K562 (cell line): Measurements from ENCODE around the gene POLL. TPM values are rescaled to one million over a fixed set of nuclear protein-coding genes. Genes with fewer than 3 reads are reported as not detected.

Experiments
- AFF4 ChIP-seq: sonication (generic); formaldehyde crosslinking; IDR thresholded peaks from 2 replicates; pipeline ENCODE4 v1.8.0; 2023; ENCODE audit warnings: mild to moderate bottlenecking, missing genetic modification reagents
- GABPB2 ChIP-seq: fragments of 250-450 bp; sonication (Bioruptor Pico); conservative IDR thresholded peaks from 2 replicates; pipeline ENCODE4 v1.5.1; 2021; ENCODE audit warnings: mild to moderate bottlenecking
- MCM5 ChIP-seq: fragments of 450-650 bp; IDR thresholded peaks from 2 replicates; pipeline ENCODE4 v1.6.1; 2016; ENCODE audit warnings: low read depth
- NONO ChIP-seq, 2 experiments: fragments of 200-400 bp in 1 of 2; fragments of 450-650 bp in 1 of 2; formaldehyde crosslinking in 1 of 2; IDR thresholded peaks; 2 replicates each; pipeline ENCODE4 v1.6.1; 2017; ENCODE audit warnings: low read depth in 2 of 2, mild to moderate bottlenecking in 2 of 2, moderate library complexity in 2 of 2, low read length in 1 of 2
- SIN3A ChIP-seq, 2 experiments: fragments of 150-350 bp in 1 of 2; IDR thresholded peaks; 2 replicates each; pipeline ENCODE4 v1.6.1; 2011 to 2016; ENCODE audit warnings: borderline replicate concordance in 2 of 2, low read depth in 2 of 2, low read length in 2 of 2, mild to moderate bottlenecking in 2 of 2, moderate library complexity in 2 of 2; ENCODE audit not compliant: control insufficient read depth in 1 of 2
- SLC30A9 ChIP-seq: fragments of 250-450 bp; sonication (Bioruptor Pico); IDR thresholded peaks from 2 replicates; pipeline ENCODE4 v1.8.0; 2022; ENCODE audit warnings: mild to moderate bottlenecking, moderate library complexity
- STAT5B ChIP-seq: fragments of 250-450 bp; sonication (Bioruptor Pico); IDR thresholded peaks from 2 replicates; pipeline ENCODE4 v1.8.0; 2021; ENCODE audit warnings: mild to moderate bottlenecking, inconsistent platforms
- TGIF2 ChIP-seq: sonication (generic); formaldehyde crosslinking; IDR thresholded peaks from 2 replicates; pipeline ENCODE4 v1.8.1; 2022; ENCODE audit warnings: mild to moderate bottlenecking, missing genetic modification reagents, moderate library complexity
- TRIM25 ChIP-seq: fragments of 450-650 bp; IDR thresholded peaks from 2 replicates; pipeline ENCODE4 v1.7.0; 2016; ENCODE audit warnings: borderline replicate concordance
- ZNF184 ChIP-seq: sonication (generic); formaldehyde crosslinking; IDR thresholded peaks from 2 replicates; pipeline ENCODE4 v1.5.0; 2020; ENCODE audit warnings: missing genetic modification reagents
- ZNF277 ChIP-seq: fragments of 250-450 bp; sonication (Bioruptor Pico); IDR thresholded peaks from 2 replicates; pipeline ENCODE4 v1.8.0; 2022; ENCODE audit warnings: inconsistent platforms, mild to moderate bottlenecking, moderate library complexity, borderline replicate concordance
- ZNF609 ChIP-seq: sonication (generic); formaldehyde crosslinking; IDR thresholded peaks from 2 replicates; pipeline ENCODE4 v1.8.1; 2023; ENCODE audit warnings: missing genetic modification reagents, mild to moderate bottlenecking, borderline replicate concordance
- polyA plus RNA-seq, 8 experiments: library from polyadenylated mRNA; depleted of rRNA in 4 of 8; stranded (reverse) in 5 of 8; unstranded in 3 of 8; fragments of >200 nt; fragmentation: Nextera tagmentation in 2 of 8; fragmentation: Illumina TruSeq in 1 of 8; extraction: Ambion mirVana in 2 of 8; extraction: Trizol in 1 of 8; gene quantifications; 2 replicates each; pipeline versions ENCODE4 v1.2.1 to v1.2.3, GENCODE V29; 2011 to 2014; ENCODE audit warnings: inconsistent platforms in 1 of 8, missing spikeins in 1 of 8
- total RNA-seq, 7 experiments: library from RNA; depleted of rRNA in 6 of 7; stranded (reverse); fragments of >200 nt in 6 of 7; fragmentation: Illumina TruSeq in 2 of 7; extraction: Trizol in 2 of 7; gene quantifications; 2 replicates each; pipeline versions ENCODE4 v1.2.1 to v1.2.3, GENCODE V29; 2011 to 2021; ENCODE audit warnings: low replicate concordance in 1 of 7

POLL gene
- total and polyA plus RNA-seq, 9 of the 15 experiments (the other 6 are each of a cell fraction or from before 2014, with no cell fraction given): 1.2 to 18.7 (median 10.9) TPM

GRCh38 chr10:101566333-101567164 is 21.5 kb downstream of the POLL start (continued):
- TF ChIP-seq AFF4 (no peak), SIN3A (IDR thresholded peaks at IDR 0.05; ENCODE audit: borderline replicate concordance in 2 of 2, control insufficient read depth in 1 of 2, low read depth in 2 of 2, low read length in 2 of 2) (0 out of 4 replicates have a peak, but pooled peaks of 1 of the 2 experiments have one; percentile 22), ZNF184 (CRISPR knock-in tag) (no peak), GABPB2 (CRISPR knock-in tag) (no peak), TGIF2 (no peak), TRIM25 (no peak), ZNF609 (CRISPR knock-in tag) (no peak), STAT5B (no peak), NONO (IDR thresholded peaks at IDR 0.05; ENCODE audit: low read depth in 2 of 2, low read length in 1 of 2) (no peak), SLC30A9 (CRISPR knock-in tag) (no peak), MCM5 (no peak), ZNF277 (CRISPR knock-in tag) (no peak)
